ENCODE measurements around the gene RRP8.
A peak's percentile ranks its signal among the peaks of the same experiment; 100 is the strongest.

RRP8 gene

GRCh38 chr11:6599881-6600390 lies 3.5 kb downstream of the RRP8 start:
- DNase-seq (ENCODE audit: low read depth) = no peak

DNA sequence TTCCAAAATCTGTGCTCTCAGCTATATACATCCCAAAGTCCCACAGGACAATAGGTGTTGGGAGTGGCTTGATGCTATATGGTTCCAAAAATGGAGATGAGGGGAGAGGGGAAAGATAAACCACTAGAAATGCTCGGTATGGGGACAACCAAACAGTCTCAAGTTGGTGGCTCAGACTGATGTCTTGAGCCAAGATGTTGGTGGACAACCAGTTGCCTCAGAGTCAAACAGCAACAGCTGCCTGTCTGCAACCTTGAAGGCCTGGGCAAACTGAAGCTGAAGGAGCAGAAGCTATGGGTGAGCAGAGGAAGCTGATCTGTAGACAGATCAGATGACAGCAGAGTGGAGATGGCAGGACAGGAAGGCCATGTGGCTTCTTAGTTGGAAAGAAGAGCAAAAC lies 4.0 kb downstream of the RRP8 start:
- DNase-seq (ENCODE audit: low read depth) = no peak

- no peak for DNase-seq (ENCODE audit: low read depth)
These were observed 4.9 kb downstream of the RRP8 start for GRCh38 chr11:6598555-6598954.

DNA sequence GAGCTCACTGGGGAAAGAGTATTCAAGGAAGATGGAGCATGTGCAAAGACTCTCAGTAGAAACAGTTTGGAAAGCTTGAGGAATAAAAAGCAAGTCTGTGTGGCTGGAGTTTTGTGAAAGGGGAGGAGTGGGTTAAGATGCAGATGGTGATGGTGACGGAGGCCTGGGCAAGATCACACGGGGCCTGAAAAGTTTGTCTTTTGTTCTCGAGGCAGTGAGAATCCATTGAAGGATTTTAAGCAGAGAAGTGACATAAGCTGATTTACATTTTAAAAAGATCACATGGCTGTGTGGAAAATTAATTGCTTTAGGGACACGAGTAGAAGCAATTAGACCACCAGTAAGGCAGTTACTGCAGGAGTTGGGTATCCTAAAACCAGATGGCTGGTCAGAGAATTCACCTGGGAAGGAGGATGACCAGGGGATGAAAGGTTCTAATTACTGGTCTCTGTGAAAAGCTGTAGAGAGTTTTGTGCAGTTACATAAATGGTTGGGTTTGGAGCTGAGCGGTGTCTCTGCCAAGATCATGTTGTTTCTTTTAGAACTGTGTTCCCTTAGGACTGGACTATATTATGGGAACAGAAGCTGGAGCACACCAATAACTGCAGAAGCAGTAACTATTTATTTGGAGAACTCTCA lies 7.1 kb downstream of the RRP8 start:
- DNase-seq (ENCODE audit: low read depth) = no peak

- DNase-seq (ENCODE audit: low read depth) = no peak
These were observed 9.2 kb downstream of the RRP8 start for GRCh38 chr11:6594142-6594768.

- no peak for DNase-seq (ENCODE audit: low read depth)
These were observed 15.4 kb downstream of the RRP8 start for GRCh38 chr11:6588018-6588417.

DNA sequence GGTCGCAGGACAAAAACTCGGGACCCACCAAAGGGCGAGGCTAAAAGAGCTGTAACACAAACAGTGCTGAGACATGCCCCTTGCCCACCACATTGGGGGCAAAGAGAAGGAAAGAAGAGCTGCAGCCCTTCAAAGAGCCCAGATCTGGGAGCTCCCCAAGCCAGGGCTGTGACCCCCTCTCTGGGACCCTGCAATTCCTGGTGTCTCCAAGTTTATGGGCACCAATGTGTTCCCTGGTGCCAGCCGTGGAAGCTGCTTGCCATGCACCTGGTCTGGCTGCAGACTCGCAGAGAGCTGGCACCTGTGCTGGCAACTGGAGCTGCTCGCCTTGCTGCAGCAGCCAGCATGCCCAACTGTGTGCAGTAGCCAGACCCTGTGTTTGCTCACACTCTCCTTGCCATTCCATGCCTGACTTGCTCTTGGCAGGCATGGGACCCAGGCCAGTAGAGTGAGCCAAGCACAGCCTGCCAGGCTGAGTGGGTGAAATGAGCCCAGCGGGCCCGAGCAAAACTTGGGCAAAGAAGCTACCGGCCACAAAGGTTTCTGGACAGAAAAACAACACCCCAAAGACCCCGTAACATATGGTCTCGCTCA lies 16.0 kb downstream of the RRP8 start:
- DNase-seq (ENCODE audit: low read depth) = no peak

DNA sequence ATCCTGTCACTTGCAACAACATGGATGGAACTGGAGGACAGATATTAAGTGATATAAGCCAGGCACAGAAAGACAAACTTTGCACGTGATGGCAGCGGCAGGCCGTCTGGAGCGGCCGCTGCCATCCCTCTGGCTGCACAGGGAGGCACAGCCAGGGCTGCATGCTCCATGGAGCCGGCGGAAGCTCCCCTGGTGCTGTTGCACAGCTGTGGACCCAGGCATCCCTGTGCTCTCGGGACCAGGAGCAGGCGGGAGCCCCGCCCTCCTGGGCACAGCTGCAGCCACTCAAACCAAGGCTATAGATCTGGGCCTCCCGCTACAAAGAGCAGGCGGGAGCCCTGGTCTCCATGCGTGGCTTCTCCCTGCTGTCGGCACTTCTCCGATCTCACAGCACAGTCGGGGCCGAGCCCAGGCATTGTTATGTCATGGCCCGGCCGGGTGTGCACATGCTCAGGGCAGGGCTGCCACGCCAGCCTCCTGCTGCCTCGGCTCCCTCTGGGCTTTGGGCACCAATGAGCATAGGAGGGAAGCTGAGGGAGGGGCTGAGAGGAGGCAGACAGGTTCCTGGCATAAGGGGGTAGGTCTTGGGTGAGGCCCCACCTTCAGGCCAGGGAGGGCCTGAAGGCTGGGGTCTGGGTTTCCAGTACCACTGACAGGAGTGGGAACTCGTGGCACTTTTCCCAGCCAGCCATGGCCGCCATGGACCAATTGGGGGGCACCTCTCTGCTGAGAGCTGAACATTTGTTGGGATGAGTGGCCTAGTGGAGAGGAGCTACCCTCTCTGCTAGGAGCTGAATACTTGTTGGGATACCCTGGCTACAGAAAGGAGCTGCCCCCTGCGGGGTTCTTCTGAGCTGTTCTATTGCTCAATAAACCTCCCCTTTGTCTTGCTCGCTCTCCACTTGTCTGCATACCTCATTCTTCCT lies 16.7 kb downstream of the RRP8 start:
- no peak for DNase-seq (ENCODE audit: low read depth)

DNA sequence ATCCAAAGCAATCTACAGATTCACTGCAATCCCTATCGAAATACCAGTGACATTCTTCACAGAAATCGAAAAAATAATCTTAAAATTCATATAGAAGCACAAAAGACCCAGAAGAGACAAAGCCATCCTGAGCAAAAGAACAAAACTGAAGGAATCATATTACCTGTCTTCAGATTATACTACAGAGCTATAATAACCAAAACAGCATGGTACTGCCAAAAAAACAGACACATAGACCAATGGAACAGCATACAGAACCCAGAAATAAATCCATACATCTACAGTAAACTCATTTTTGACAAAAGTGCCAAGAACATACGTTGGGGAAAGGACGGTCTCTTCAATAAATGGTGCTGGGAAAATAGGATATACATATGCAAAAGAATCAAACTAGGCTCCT lies 18.9 kb downstream of the RRP8 start:
- no peak for DNase-seq (ENCODE audit: low read depth)

DNA sequence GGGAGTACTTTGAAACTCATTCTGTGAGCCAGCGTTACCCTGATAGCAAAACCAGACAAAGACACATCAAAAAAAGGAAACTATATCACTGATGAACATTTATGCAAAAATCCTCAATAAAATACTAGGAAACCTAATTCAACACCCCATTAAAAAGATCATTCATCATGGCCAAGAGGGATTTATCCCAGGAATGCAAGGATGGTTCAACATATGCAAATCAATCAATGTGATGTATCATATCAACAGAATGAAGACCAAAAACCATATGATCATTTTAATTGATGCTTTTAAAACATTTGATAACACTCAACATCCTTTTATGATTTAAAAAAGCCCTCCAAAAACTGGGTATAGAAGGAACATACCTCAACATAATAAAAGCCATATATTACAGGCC lies 19.8 kb downstream of the RRP8 start:
- DNase-seq (ENCODE audit: low read depth) = no peak

DNA sequence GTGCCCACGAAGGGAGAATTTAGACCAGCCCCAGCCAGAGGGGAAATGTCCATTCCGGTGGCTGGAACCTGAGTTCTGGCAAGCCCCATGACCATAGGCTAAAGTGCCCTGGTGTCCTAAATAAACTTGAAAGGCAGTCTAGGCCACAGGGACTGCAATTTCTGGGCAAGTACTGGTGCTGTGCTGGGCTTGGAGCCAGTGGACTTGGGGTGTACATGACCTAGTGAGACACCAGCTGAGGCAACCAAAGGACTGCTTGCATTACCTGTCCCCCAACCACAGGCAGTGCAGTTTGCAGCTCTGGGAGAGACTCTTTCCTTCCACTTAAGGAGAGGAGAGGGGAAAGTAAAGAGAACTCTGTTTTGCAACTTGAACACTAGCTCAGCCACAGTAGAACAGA lies 23.7 kb downstream of the RRP8 start:
- no peak for DNase-seq (ENCODE audit: low read depth)

- DNase-seq (ENCODE audit: low read depth) = no peak
These were observed 25.3 kb downstream of the RRP8 start for GRCh38 chr11:6578134-6578533.

GRCh38 chr11:6576471-6577373 lies 26.7 kb downstream of the RRP8 start:
- peak; percentile 62 for DNase-seq (ENCODE audit: low read depth)

- DNase-seq (ENCODE audit: low read depth) = no peak
These were observed 28.4 kb downstream of the RRP8 start for GRCh38 chr11:6574816-6575715.

GRCh38 chr11:6572215-6572614 lies 31.2 kb downstream of the RRP8 start:
- peak; percentile 86 for DNase-seq (ENCODE audit: low read depth)

DNA sequence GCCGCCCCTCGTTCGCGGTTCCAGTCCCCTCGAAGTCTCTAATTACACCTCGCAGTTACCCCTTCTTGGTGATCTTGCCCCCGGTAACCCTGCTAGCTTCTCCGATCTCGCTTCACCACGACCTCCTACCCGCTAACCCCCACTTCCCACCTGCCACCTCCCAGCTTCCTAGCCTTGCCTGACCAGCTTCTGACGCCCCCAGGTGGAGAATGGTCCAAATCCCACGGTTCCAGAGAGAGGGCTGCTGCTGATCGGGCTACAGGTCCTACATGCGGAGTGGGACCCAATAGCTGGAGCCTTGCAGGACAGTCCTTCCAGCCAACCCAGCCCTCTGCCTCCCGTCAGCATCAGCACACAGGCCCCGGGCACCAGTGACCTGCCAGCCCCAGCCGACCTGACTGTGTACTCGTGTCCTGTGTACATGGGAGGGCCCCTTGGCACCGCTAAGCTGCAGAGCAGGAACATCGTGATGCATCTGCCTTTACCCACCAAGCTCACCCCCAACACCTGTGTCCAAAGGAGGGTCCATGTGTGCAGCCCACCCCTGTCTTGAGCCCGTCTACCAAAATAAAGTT lies 31.9 kb downstream of the RRP8 start:
- no peak for DNase-seq (ENCODE audit: low read depth)

GRCh38 chr11:6570691-6571427 lies 32.6 kb downstream of the RRP8 start:
- no peak for DNase-seq (ENCODE audit: low read depth)

- DNase-seq (ENCODE audit: low read depth) = no peak
These were observed 33.7 kb downstream of the RRP8 start for GRCh38 chr11:6569706-6570105.

DNA sequence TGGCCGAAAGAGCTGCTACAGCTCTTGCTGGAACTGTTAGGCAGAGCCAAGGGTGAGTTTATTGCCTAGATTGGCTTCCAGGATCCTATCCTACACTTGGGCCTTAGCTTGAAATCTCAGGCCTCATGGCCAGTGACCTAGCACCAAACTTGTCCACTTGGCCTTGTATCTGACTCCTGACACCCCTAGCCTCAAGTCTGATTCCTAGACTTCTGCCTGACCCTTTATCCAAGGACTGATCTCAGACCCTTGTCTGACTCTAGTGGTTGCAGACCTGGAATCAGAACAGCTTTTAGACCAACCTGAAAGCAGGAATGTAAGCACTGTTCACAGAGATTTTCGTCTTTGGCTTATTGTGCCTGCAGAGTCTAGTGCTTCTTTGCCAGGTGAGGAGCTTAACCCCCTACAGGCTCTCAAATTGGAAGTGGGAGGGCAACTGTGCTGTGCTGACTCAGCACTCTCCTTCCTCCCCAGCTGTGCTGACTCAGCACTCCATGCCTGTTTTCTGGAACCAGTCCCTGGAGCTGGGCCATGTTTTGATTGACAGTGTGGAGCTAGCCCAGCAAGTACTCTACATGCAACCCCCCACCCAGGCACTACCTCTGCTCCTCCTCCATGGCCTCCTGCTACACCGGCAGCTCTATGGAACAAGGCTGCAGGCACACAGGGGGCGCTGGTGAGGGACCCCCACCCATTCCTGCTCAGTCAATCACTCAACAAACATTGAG lies 35.1 kb downstream of the RRP8 start:
- DNase-seq (ENCODE audit: low read depth) = peak; percentile 78

Data from iris pigment epithelial cell (primary cell).